ENCODE results near the gene RERE. TPM values are rescaled to one million over a fixed set of nuclear protein-coding genes. Genes with fewer than 3 reads are reported as not detected.

The RERE gene
- total RNA-seq, 1 experiment from 2014 or later = 40.6 TPM

DNA sequence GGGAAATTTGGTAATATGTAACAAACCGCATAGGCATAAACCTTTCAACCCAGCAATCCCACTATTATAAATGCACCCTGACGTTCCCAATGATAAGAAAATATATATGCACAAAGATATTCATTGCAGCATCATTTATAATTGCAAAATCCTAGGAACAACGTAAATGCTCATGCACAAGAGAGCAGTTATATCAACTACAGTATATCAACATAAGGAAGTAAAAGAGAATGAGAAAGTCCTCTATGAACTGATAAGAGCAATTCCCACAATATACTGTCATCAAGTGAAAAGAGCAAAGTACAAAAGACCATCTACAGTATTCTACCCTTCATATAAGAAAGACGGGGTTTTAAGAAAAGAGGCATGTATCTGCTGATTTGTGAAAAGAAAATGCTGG is 269.6 kb downstream of the RERE start:
- ChIA-PET POLR2A (no interaction called here), RAD21 (ENCODE audit: low non-redundant PET in 1 of 2, low total read pairs in 2 of 2, uncharacterized antibody in 2 of 2, unreplicated experiment in 2 of 2) (no interaction called here), CTCF (no interaction called here)
- no peaks in the 10 kb centered on the region for H3K9me2 ChIP-seq (ENCODE audit: insufficient read depth)
- H3K79me2 ChIP-seq (ENCODE audit: insufficient read depth, low read length) = no peaks in the 10 kb centered on the region
- intact Hi-C loops (cut with micrococcal nuclease) = loop anchor here (10.0 kb wide), 1 partner anchor 143 kb away; no protein-coding TSS in a partner anchor
- DNase-seq (ENCODE audit: low read depth, low spot score) (no peak), ATAC-seq (no peak)
- no TSS peak for BruUV-seq (replicated peaks)
- no peaks in the 10 kb centered on the region for H3K9me3 ChIP-seq (ENCODE audit: control insufficient read depth in 1 of 2, insufficient read depth in 1 of 2, low read depth in 1 of 2, low read length in 2 of 2)
- H3K4me1 ChIP-seq (ENCODE audit: control insufficient read depth in 1 of 2, insufficient read depth in 2 of 2, low read length in 2 of 2) = no peaks in the 10 kb centered on the region
- TF ChIP-seq, protein P1, sequence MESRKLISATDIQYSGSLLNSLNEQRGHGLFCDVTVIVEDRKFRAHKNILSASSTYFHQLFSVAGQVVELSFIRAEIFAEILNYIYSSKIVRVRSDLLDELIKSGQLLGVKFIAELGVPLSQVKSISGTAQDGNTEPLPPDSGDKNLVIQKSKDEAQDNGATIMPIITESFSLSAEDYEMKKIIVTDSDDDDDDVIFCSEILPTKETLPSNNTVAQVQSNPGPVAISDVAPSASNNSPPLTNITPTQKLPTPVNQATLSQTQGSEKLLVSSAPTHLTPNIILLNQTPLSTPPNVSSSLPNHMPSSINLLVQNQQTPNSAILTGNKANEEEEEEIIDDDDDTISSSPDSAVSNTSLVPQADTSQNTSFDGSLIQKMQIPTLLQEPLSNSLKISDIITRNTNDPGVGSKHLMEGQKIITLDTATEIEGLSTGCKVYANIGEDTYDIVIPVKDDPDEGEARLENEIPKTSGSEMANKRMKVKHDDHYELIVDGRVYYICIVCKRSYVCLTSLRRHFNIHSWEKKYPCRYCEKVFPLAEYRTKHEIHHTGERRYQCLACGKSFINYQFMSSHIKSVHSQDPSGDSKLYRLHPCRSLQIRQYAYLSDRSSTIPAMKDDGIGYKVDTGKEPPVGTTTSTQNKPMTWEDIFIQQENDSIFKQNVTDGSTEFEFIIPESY (IDR thresholded peaks at IDR 0.05; ENCODE audit: extremely low read depth, insufficient replicate concordance, low read length) = no peak
- no peak for TF ChIP-seq SRF (IDR thresholded peaks at IDR 0.05; ENCODE audit: low read depth)
- no peak for TF ChIP-seq JUND (IDR thresholded peaks at IDR 0.05)
- no peak for TF ChIP-seq POLR2A (IDR thresholded peaks at IDR 0.05; ENCODE audit: borderline replicate concordance, extremely low read depth, insufficient read depth, insufficient read length)
- TF ChIP-seq RAD21 (IDR thresholded peaks at IDR 0.05; ENCODE audit: low read depth) = no peak
- no peak for TF ChIP-seq CBX3 (IDR thresholded peaks at IDR 0.05; ENCODE audit: low read depth)
- TF ChIP-seq, protein P2, sequence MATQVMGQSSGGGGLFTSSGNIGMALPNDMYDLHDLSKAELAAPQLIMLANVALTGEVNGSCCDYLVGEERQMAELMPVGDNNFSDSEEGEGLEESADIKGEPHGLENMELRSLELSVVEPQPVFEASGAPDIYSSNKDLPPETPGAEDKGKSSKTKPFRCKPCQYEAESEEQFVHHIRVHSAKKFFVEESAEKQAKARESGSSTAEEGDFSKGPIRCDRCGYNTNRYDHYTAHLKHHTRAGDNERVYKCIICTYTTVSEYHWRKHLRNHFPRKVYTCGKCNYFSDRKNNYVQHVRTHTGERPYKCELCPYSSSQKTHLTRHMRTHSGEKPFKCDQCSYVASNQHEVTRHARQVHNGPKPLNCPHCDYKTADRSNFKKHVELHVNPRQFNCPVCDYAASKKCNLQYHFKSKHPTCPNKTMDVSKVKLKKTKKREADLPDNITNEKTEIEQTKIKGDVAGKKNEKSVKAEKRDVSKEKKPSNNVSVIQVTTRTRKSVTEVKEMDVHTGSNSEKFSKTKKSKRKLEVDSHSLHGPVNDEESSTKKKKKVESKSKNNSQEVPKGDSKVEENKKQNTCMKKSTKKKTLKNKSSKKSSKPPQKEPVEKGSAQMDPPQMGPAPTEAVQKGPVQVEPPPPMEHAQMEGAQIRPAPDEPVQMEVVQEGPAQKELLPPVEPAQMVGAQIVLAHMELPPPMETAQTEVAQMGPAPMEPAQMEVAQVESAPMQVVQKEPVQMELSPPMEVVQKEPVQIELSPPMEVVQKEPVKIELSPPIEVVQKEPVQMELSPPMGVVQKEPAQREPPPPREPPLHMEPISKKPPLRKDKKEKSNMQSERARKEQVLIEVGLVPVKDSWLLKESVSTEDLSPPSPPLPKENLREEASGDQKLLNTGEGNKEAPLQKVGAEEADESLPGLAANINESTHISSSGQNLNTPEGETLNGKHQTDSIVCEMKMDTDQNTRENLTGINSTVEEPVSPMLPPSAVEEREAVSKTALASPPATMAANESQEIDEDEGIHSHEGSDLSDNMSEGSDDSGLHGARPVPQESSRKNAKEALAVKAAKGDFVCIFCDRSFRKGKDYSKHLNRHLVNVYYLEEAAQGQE (IDR thresholded peaks at IDR 0.05; ENCODE audit: low read depth) = no peak
- no peak for TF ChIP-seq ELF1 (IDR thresholded peaks at IDR 0.05; ENCODE audit: borderline replicate concordance, low read depth)
- TF ChIP-seq CEBPB (IDR thresholded peaks at IDR 0.05; ENCODE audit: low read depth) = no peak
- TF ChIP-seq ZFX (IDR thresholded peaks at IDR 0.05) = no peak
- TF ChIP-seq ZNF274 (IDR thresholded peaks at IDR 0.05; ENCODE audit: low read depth, low read length) = no peak
- TF ChIP-seq TCF7L2 (IDR thresholded peaks at IDR 0.05; ENCODE audit: borderline replicate concordance, extremely low read depth, insufficient read depth, insufficient read length) = no peak
- TF ChIP-seq, protein P3, sequence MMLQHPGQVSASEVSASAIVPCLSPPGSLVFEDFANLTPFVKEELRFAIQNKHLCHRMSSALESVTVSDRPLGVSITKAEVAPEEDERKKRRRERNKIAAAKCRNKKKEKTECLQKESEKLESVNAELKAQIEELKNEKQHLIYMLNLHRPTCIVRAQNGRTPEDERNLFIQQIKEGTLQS (IDR thresholded peaks at IDR 0.05) = no peak
- TF ChIP-seq, protein P4, sequence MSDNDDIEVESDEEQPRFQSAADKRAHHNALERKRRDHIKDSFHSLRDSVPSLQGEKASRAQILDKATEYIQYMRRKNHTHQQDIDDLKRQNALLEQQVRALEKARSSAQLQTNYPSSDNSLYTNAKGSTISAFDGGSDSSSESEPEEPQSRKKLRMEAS (IDR thresholded peaks at IDR 0.05) = no peak
- no peak for TF ChIP-seq POLR2AphosphoS5 (IDR thresholded peaks at IDR 0.05; ENCODE audit: low read depth, low read length)
- no peak overlapping the region for H3K27ac ChIP-seq (ENCODE audit: low read depth, low read length)
- H2AFZ ChIP-seq (ENCODE audit: low read depth, low read length, poor library complexity, severe bottlenecking) = no peak overlapping the region
- no peaks in the 10 kb centered on the region for H3K36me3 ChIP-seq (ENCODE audit: control insufficient read depth in 1 of 2, insufficient read depth in 2 of 2, low read length in 2 of 2)
- H3K4me2 ChIP-seq (ENCODE audit: low read length) = no peak overlapping the region
- H3K9ac ChIP-seq (ENCODE audit: low read length) = no peak overlapping the region
- no peaks in the 10 kb centered on the region for H3K27me3 ChIP-seq (ENCODE audit: insufficient read depth, low read length)
- H3K4me3 ChIP-seq (replicated peaks in 1 of 2; ENCODE audit: low read depth in 1 of 2, low read length in 2 of 2) = no peak overlapping the region
- H4K20me1 ChIP-seq (ENCODE audit: insufficient read depth) = no peaks in the 10 kb centered on the region
